Measurements from ENCODE around the gene LRRC45. TPM values are rescaled to one million over a fixed set of nuclear protein-coding genes. Genes with fewer than 3 reads are reported as not detected.

Gene LRRC45
- total RNA-seq, 6 experiments from 2014 or later = 6.8 to 10.5 (median 10.0) TPM

- H3K4me1 Mint-ChIP-seq (ENCODE audit: low read depth) = peaks cover 15% of the 10 kb centered on the region
- DNase-seq = no peak
- no peaks in the 10 kb centered on the region for H3K9me3 Mint-ChIP-seq
- no peak overlapping the region for H3K4me3 Mint-ChIP-seq
- H3K27me3 Mint-ChIP-seq (ENCODE audit: insufficient read depth) = no peaks in the 10 kb centered on the region
- no peak overlapping the region for H3K27ac Mint-ChIP-seq
- TF ChIP-seq, protein P1, sequence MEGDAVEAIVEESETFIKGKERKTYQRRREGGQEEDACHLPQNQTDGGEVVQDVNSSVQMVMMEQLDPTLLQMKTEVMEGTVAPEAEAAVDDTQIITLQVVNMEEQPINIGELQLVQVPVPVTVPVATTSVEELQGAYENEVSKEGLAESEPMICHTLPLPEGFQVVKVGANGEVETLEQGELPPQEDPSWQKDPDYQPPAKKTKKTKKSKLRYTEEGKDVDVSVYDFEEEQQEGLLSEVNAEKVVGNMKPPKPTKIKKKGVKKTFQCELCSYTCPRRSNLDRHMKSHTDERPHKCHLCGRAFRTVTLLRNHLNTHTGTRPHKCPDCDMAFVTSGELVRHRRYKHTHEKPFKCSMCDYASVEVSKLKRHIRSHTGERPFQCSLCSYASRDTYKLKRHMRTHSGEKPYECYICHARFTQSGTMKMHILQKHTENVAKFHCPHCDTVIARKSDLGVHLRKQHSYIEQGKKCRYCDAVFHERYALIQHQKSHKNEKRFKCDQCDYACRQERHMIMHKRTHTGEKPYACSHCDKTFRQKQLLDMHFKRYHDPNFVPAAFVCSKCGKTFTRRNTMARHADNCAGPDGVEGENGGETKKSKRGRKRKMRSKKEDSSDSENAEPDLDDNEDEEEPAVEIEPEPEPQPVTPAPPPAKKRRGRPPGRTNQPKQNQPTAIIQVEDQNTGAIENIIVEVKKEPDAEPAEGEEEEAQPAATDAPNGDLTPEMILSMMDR (IDR thresholded peaks at IDR 0.05) = no peak
- no peaks in the 10 kb centered on the region for H3K36me3 Mint-ChIP-seq (ENCODE audit: low read depth)
Measured at GRCh38 chr17:81996232-81996756, 26.8 kb upstream of the LRRC45 start.

- no peaks in the 10 kb centered on the region for H3K36me3 Mint-ChIP-seq (ENCODE audit: low read depth)
- H3K27ac Mint-ChIP-seq = no peak overlapping the region
- TF ChIP-seq, protein P1 (IDR thresholded peaks at IDR 0.05) = no peak
- H3K27me3 Mint-ChIP-seq (ENCODE audit: insufficient read depth) = no peaks in the 10 kb centered on the region
- H3K4me3 Mint-ChIP-seq = no peak overlapping the region
- no peak for DNase-seq
- H3K4me1 Mint-ChIP-seq (ENCODE audit: low read depth) = peaks cover 9% of the 10 kb centered on the region
- H3K9me3 Mint-ChIP-seq = no peaks in the 10 kb centered on the region
Measured at GRCh38 chr17:81996757-81997441, 26.2 kb upstream of the LRRC45 start.

DNA sequence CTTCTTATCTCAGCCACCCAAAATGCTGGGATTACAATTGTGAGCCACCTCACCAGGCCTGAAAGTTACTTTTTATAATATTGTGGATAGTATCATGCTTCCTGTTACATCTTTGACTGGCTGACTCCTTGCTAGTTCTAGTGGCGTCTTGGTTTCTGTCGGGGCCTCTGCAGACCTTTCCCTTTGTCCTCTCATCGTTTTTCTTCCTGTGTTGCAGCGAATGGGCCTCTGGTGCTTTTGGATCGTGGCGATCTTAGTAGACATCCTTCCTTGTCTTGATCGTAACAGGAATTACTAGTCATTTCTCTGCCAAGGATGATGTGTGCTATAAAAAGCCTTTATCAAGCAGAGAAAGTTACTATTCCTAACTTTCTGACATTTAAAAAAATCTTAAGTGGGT is 24.9 kb upstream of the LRRC45 start:
- Mint-ChIP-seq H3K27ac (no peak overlapping the region), H3K27me3 (ENCODE audit: insufficient read depth) (no peaks in the 10 kb centered on the region), H3K9me3 (no peaks in the 10 kb centered on the region), H3K36me3 (ENCODE audit: low read depth) (no peaks in the 10 kb centered on the region), H3K4me3 (no peak overlapping the region), H3K4me1 (ENCODE audit: low read depth) (peaks cover 5% of the 10 kb centered on the region)
- TF ChIP-seq, protein P1 (IDR thresholded peaks at IDR 0.05) = no peak
- no peak for DNase-seq

- H3K27ac Mint-ChIP-seq = no peak overlapping the region
- TF ChIP-seq, protein P1 (IDR thresholded peaks at IDR 0.05) = no peak
- H3K27me3 Mint-ChIP-seq (ENCODE audit: insufficient read depth) = no peaks in the 10 kb centered on the region
- H3K36me3 Mint-ChIP-seq (ENCODE audit: low read depth) = no peaks in the 10 kb centered on the region
- no peak for DNase-seq
- no peak overlapping the region for H3K4me3 Mint-ChIP-seq
- peaks cover 10% of the 10 kb centered on the region for H3K4me1 Mint-ChIP-seq (ENCODE audit: low read depth)
- no peaks in the 10 kb centered on the region for H3K9me3 Mint-ChIP-seq
Measured at GRCh38 chr17:81998691-81999438, 24.2 kb upstream of the LRRC45 start.

- Mint-ChIP-seq H3K27me3 (ENCODE audit: insufficient read depth) (no peaks in the 10 kb centered on the region), H3K9me3 (no peaks in the 10 kb centered on the region), H3K4me3 (no peak overlapping the region), H3K36me3 (ENCODE audit: low read depth) (no peaks in the 10 kb centered on the region), H3K4me1 (ENCODE audit: low read depth) (peaks cover 10% of the 10 kb centered on the region), H3K27ac (no peak overlapping the region)
- no peak for DNase-seq
- TF ChIP-seq, protein P1 (IDR thresholded peaks at IDR 0.05) = no peak
Measured at GRCh38 chr17:81999587-81999975, 23.5 kb upstream of the LRRC45 start.
